ENCODE data around the gene KLK12.

The KLK12 gene

GRCh38 chr19:51009061-51009891 is 25.5 kb downstream of the KLK12 start:
- TF ChIP-seq ISL1 (CRISPR knock-in tag; IDR thresholded peaks at IDR 0.05) (no peak), PATZ1 (CRISPR knock-in tag; IDR thresholded peaks at IDR 0.05; ENCODE audit: borderline replicate concordance) (no peak), ZC3H10 (CRISPR knock-in tag; IDR thresholded peaks at IDR 0.05) (no peak), ZNF70 (CRISPR knock-in tag; IDR thresholded peaks at IDR 0.05) (no peak), CSDC2 (CRISPR knock-in tag; IDR thresholded peaks at IDR 0.05) (no peak), ZFP30 (CRISPR knock-in tag; IDR thresholded peaks at IDR 0.05) (no peak), ESRRG (CRISPR knock-in tag; IDR thresholded peaks at IDR 0.05) (no peak), SNAI2 (CRISPR knock-in tag; IDR thresholded peaks at IDR 0.05) (no peak), TOX (CRISPR knock-in tag; IDR thresholded peaks at IDR 0.05; ENCODE audit: borderline replicate concordance) (no peak), CSRNP3 (CRISPR knock-in tag; IDR thresholded peaks at IDR 0.05) (no peak), PPARA (CRISPR knock-in tag; IDR thresholded peaks at IDR 0.05; ENCODE audit: borderline replicate concordance) (no peak)
- ATAC-seq: no peak

- ATAC-seq: no peak
- TF ChIP-seq TSHZ2 (CRISPR knock-in tag; IDR thresholded peaks at IDR 0.05) (no peak), BACH2 (CRISPR knock-in tag; IDR thresholded peaks at IDR 0.05; ENCODE audit: borderline replicate concordance) (no peak), PATZ1 (CRISPR knock-in tag; IDR thresholded peaks at IDR 0.05; ENCODE audit: borderline replicate concordance) (no peak), ZNF70 (CRISPR knock-in tag; IDR thresholded peaks at IDR 0.05) (no peak), RARB (CRISPR knock-in tag; IDR thresholded peaks at IDR 0.05) (no peak), TOX (CRISPR knock-in tag; IDR thresholded peaks at IDR 0.05; ENCODE audit: borderline replicate concordance) (no peak), ZFP30 (CRISPR knock-in tag; IDR thresholded peaks at IDR 0.05) (no peak), ZFP3 (CRISPR knock-in tag; IDR thresholded peaks at IDR 0.05) (no peak), TCF4 (CRISPR knock-in tag; IDR thresholded peaks at IDR 0.05; ENCODE audit: borderline replicate concordance) (no peak), CSDC2 (CRISPR knock-in tag; IDR thresholded peaks at IDR 0.05) (no peak), SNAI2 (CRISPR knock-in tag; IDR thresholded peaks at IDR 0.05) (no peak), POU6F1 (CRISPR knock-in tag; IDR thresholded peaks at IDR 0.05; ENCODE audit: borderline replicate concordance, low read depth) (no peak), ZNF8 (CRISPR knock-in tag; IDR thresholded peaks at IDR 0.05) (no peak), PPARA (CRISPR knock-in tag; IDR thresholded peaks at IDR 0.05; ENCODE audit: borderline replicate concordance) (no peak)
Observed at GRCh38 chr19:51007488-51007887, 27.3 kb downstream of the KLK12 start.

- no peak for ATAC-seq
- TF ChIP-seq OSR1 (CRISPR knock-in tag; IDR thresholded peaks at IDR 0.05): no peak
- TF ChIP-seq ZFP3 (CRISPR knock-in tag; IDR thresholded peaks at IDR 0.05): no peak
- no peak for TF ChIP-seq ISL1 (CRISPR knock-in tag; IDR thresholded peaks at IDR 0.05)
- TF ChIP-seq ESRRG (CRISPR knock-in tag; IDR thresholded peaks at IDR 0.05): no peak
- no peak for TF ChIP-seq RARB (CRISPR knock-in tag; IDR thresholded peaks at IDR 0.05)
- TF ChIP-seq ARNTL (CRISPR knock-in tag; IDR thresholded peaks at IDR 0.05; ENCODE audit: borderline replicate concordance, low read depth): no peak
- no peak for TF ChIP-seq CREB5 (CRISPR knock-in tag; IDR thresholded peaks at IDR 0.05; ENCODE audit: low read depth)
- no peak for TF ChIP-seq TCF4 (CRISPR knock-in tag; IDR thresholded peaks at IDR 0.05; ENCODE audit: borderline replicate concordance)
- TF ChIP-seq TSHZ2 (CRISPR knock-in tag; IDR thresholded peaks at IDR 0.05): no peak
- TF ChIP-seq ZNF565 (CRISPR knock-in tag; conservative IDR thresholded peaks at IDR 0.05; ENCODE audit: low read depth): no peak
- no peak for TF ChIP-seq ZNF8 (CRISPR knock-in tag; IDR thresholded peaks at IDR 0.05)
Observed at GRCh38 chr19:51006406-51006805, 28.4 kb downstream of the KLK12 start.
